Loucy (cell line): Measurements from ENCODE around the gene UBR1.

Experiments
- CTCF ChIP-seq: fragments of 200-600 bp; sonication (generic); conservative IDR thresholded peaks from 2 replicates; pipeline ENCODE4 v1.5.1; 2014; ENCODE audit warnings: mild to moderate bottlenecking, antibody characterized with exemption, low read length
- EZH2phosphoT487 ChIP-seq: fragments of 200-600 bp; IDR thresholded peaks from 2 replicates; pipeline ENCODE4 v1.6.1; 2018; ENCODE audit warnings: antibody characterized with exemption, mild to moderate bottlenecking, moderate library complexity, borderline replicate concordance

- TF ChIP-seq CTCF (no peak), EZH2phosphoT487 (no peak)
These were observed 186.5 kb downstream of the UBR1 start for GRCh38 chr15:42919308-42919707.
